ENCODE measurements around the gene SRRT. TPM values are rescaled to one million over a fixed set of nuclear protein-coding genes. Genes with fewer than 3 reads are reported as not detected.

Gene SRRT
- total and polyA plus RNA-seq, 2 of the 4 experiments (the other 2 are of a cell fraction), result 41.4 to 93.5 TPM

GRCh38 chr7:100878685-100879084, 3.8 kb downstream of the SRRT start:
- H2BK20ac ChIP-seq (ENCODE audit: low read depth, low read length), result no peak overlapping the region
- no peak overlapping the region for H3K14ac ChIP-seq (replicated peaks; ENCODE audit: low read depth, low read length)
- H3K4me3 ChIP-seq (ENCODE audit: insufficient read depth, low read depth, low read length), result no peak overlapping the region
- H3K9me1 ChIP-seq (ENCODE audit: insufficient read depth, low read length), result peaks cover 5% of the 10 kb centered on the region; the same call in 1 of the 2 replicates
- H3K23ac ChIP-seq (ENCODE audit: low read depth, low read length), result no peak overlapping the region
- H3K27me3 ChIP-seq (ENCODE audit: control insufficient read depth, insufficient read depth, low read length), result no peaks in the 10 kb centered on the region
- peaks cover 11% of the 10 kb centered on the region for H3K4me1 ChIP-seq (ENCODE audit: control insufficient read depth, insufficient read depth, low read length)
- H2AFZ ChIP-seq (replicated peaks; ENCODE audit: low read length, poor library complexity), result no peak overlapping the region
- no peak overlapping the region for H3K18ac ChIP-seq (ENCODE audit: low read depth, low read length)
- 84% methylated on average over 2 of the region's 6 CpGs; no CpG with 5 or more reads in 1 of the 2 experiments for WGBS, 2 experiments (ENCODE audit: extremely low coverage in 2 of 2, insufficient read length in 1 of 2)
- no peak overlapping the region for H4K91ac ChIP-seq (ENCODE audit: insufficient read depth, low read depth, low read length)
- in situ Hi-C loops (cut with MboI; ENCODE audit: low sequenced_read_pairs) (no loop called here), intact Hi-C loops (cut with micrococcal nuclease) (no loop called here), dilution Hi-C loops (cut with HindIII; ENCODE audit: low sequenced_read_pairs, unreplicated experiment) (no loop called here)
- no peak overlapping the region for H3K27ac ChIP-seq (ENCODE audit: insufficient read depth, low read length)
- no peak overlapping the region for H2AK5ac ChIP-seq (ENCODE audit: low read depth, low read length)
- TF ChIP-seq RAD21 (IDR thresholded peaks at IDR 0.05; ENCODE audit: low read length) (no peak), NFE2L2 (IDR thresholded peaks at IDR 0.05; ENCODE audit: low read depth, low read length) (no peak), MAZ (IDR thresholded peaks at IDR 0.05; ENCODE audit: borderline replicate concordance, low read depth, low read length) (no peak), RFX5 (IDR thresholded peaks at IDR 0.05; ENCODE audit: low read depth, low read length) (no peak), SMC3 (IDR thresholded peaks at IDR 0.05; ENCODE audit: low read depth, low read length) (no peak), FOS (IDR thresholded peaks at IDR 0.05; ENCODE audit: low read depth, low read length) (no peak), RCOR1 (IDR thresholded peaks at IDR 0.05; ENCODE audit: insufficient replicate concordance, low read length) (no peak), MXI1 (IDR thresholded peaks at IDR 0.05; ENCODE audit: borderline replicate concordance, low read depth, low read length) (no peak), BHLHE40 (IDR thresholded peaks at IDR 0.05; ENCODE audit: low read depth, low read length) (no peak), CHD1 (IDR thresholded peaks at IDR 0.05; ENCODE audit: low read depth, low read length) (no peak), CTCF (conservative IDR thresholded peaks at IDR 0.05; ENCODE audit: low read depth, low read length) (no peak), ELK1 (IDR thresholded peaks at IDR 0.05; ENCODE audit: borderline replicate concordance, low read depth, low read length) (no peak), MAFK (IDR thresholded peaks at IDR 0.05; ENCODE audit: low read depth, low read length) (no peak), USF2 (IDR thresholded peaks at IDR 0.05; ENCODE audit: low read depth, low read length) (no peak)
- DNase-seq (no peak), ATAC-seq (ENCODE audit: low read depth) (no peak)
- H3K79me1 ChIP-seq (ENCODE audit: low read depth in 1 of 2, low read length in 2 of 2), result peaks cover 29 to 56% of the 10 kb centered on the region in 2 experiments
- no peak overlapping the region for H3K9ac ChIP-seq (ENCODE audit: low read depth, low read length)
- H4K20me1 ChIP-seq (ENCODE audit: insufficient read depth, low read length), result peaks cover 56% of the 10 kb centered on the region
- ChIA-PET CTCF (no interaction called here), POLR2A (ENCODE audit: unreplicated experiment) (interaction anchor here (0.6 kb wide), 1 partner anchor 12 kb away, joined by 4 read pairs; no protein-coding TSS in a partner anchor)
- no peaks in the 10 kb centered on the region for H3K9me3 ChIP-seq (ENCODE audit: control insufficient read depth, insufficient read depth, low read length)
- H3K36me3 ChIP-seq (ENCODE audit: control insufficient read depth, insufficient read depth, low read length), result peaks cover 53% of the 10 kb centered on the region
- H4K5ac ChIP-seq (ENCODE audit: low read depth, low read length), result no peak overlapping the region
- no peak overlapping the region for H3K56ac ChIP-seq (ENCODE audit: extremely low read depth, insufficient read depth, low read length)
- H3K4ac ChIP-seq (ENCODE audit: low read depth, low read length), result no peak overlapping the region
- no peak overlapping the region for H2BK15ac ChIP-seq (ENCODE audit: low read depth, low read length)
- BruUV-seq (replicated peaks), result no TSS peak
- no peak overlapping the region for H2AK9ac ChIP-seq (replicated peaks; ENCODE audit: low read depth, low read length, poor library complexity)
- no peak overlapping the region for H2BK5ac ChIP-seq (ENCODE audit: low read depth, low read length, poor library complexity, severe bottlenecking)
- H3K4me2 ChIP-seq (ENCODE audit: low read depth, low read length), result no peak overlapping the region
- H4K8ac ChIP-seq (ENCODE audit: low read depth in 2 of 2, low read length in 2 of 2), result no peak overlapping the region
- no peak overlapping the region for H2BK120ac ChIP-seq (ENCODE audit: low read depth, low read length)
